SK-N-DZ (cell line): Measurements from ENCODE around the gene PPP1R14C.

Experiments
- DNase-seq: peaks from one replicate; pipeline ENCODE4 v3.0.0-alpha.2; 2015; ENCODE audit warnings: low spot score

Gene PPP1R14C

GRCh38 chr6:150271172-150271500 lies 128.3 kb downstream of the PPP1R14C start:
- no peak for DNase-seq

GRCh38 chr6:150271501-150272263 lies 128.8 kb downstream of the PPP1R14C start:
- DNase-seq: no peak

GRCh38 chr6:150272264-150272975 lies 129.6 kb downstream of the PPP1R14C start:
- DNase-seq: no peak

- DNase-seq: no peak
These were observed 130.1 kb downstream of the PPP1R14C start for GRCh38 chr6:150272976-150273315.

GRCh38 chr6:150273457-150274309 lies 130.8 kb downstream of the PPP1R14C start:
- DNase-seq: no peak

- DNase-seq: no peak
These were observed 132.6 kb downstream of the PPP1R14C start for GRCh38 chr6:150275489-150275888.

GRCh38 chr6:150276168-150276936 lies 133.5 kb downstream of the PPP1R14C start:
- no peak for DNase-seq

- DNase-seq: no peak
These were observed 134.3 kb downstream of the PPP1R14C start for GRCh38 chr6:150276937-150277742.

- DNase-seq: no peak
These were observed 136.7 kb downstream of the PPP1R14C start for GRCh38 chr6:150279533-150279932.

GRCh38 chr6:150280703-150281102 lies 137.9 kb downstream of the PPP1R14C start:
- no peak for DNase-seq

- DNase-seq: no peak
These were observed 138.9 kb downstream of the PPP1R14C start for GRCh38 chr6:150281767-150282166.

GRCh38 chr6:150282806-150283205 lies 140.0 kb downstream of the PPP1R14C start:
- no peak for DNase-seq

- no peak for DNase-seq
These were observed 143.6 kb downstream of the PPP1R14C start for GRCh38 chr6:150286460-150286859.

- DNase-seq: no peak
These were observed 144.1 kb downstream of the PPP1R14C start for GRCh38 chr6:150286912-150287311.

- DNase-seq: no peak
These were observed 145.6 kb downstream of the PPP1R14C start for GRCh38 chr6:150288456-150288855.

- no peak for DNase-seq
These were observed 146.7 kb downstream of the PPP1R14C start for GRCh38 chr6:150289454-150290071.

GRCh38 chr6:150290429-150290828 lies 147.6 kb downstream of the PPP1R14C start:
- no peak for DNase-seq

GRCh38 chr6:150291968-150292710 lies 149.3 kb downstream of the PPP1R14C start:
- DNase-seq: no peak

GRCh38 chr6:150293019-150293418 lies 150.2 kb downstream of the PPP1R14C start:
- DNase-seq: no peak
